Stimulated activated CD4-positive, alpha-beta T cell treated with anti-CD3 and anti-CD28 coated beads, TNF-alpha, amount 100 ng/mL, for 1 hour (primary cell): ENCODE measurements around the gene NTN3.

Experiments used
- DNase-seq, 3 donors: peaks; one replicate each; pipeline ENCODE4 v3.0.0-alpha.2; 2020; ENCODE audit warnings: low read depth in 3 of 3, low spot score in 1 of 3

Gene NTN3

DNA sequence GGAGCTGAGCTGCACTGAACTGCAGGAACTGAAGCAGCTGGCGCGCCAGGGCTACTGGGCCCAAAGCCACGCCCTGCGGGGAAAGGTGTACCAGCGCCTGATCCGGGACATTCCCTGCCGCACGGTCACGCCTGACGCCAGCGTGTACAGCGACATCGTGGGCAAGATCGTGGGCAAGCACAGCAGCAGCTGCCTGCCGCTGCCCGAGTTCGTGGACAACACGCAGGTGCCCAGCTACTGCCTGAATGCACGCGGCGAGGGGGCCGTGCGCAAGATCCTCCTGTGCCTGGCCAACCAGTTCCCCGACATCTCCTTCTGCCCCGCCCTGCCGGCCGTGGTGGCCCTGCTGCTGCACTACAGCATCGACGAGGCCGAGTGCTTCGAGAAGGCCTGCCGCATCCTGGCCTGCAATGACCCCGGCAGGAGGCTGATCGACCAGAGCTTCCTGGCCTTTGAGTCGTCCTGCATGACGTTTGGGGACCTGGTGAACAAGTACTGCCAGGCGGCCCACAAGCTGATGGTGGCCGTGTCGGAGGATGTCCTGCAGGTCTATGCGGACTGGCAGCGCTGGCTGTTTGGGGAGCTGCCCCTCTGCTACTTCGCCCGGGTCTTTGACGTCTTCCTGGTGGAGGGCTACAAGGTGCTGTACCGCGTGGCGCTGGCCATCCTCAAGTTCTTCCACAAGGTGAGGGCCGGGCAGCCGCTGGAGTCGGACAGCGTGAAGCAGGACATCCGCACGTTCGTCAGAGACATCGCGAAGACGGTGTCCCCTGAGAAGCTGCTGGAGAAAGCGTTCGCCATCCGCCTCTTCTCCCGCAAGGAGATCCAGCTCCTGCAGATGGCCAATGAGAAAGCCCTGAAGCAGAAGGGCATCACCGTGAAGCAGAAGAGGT is 25.4 kb downstream of the NTN3 start:
- DNase-seq: no peak

- DNase-seq: no peak
Observed at GRCh38 chr16:2497116-2497630, 26.1 kb downstream of the NTN3 start.

DNA sequence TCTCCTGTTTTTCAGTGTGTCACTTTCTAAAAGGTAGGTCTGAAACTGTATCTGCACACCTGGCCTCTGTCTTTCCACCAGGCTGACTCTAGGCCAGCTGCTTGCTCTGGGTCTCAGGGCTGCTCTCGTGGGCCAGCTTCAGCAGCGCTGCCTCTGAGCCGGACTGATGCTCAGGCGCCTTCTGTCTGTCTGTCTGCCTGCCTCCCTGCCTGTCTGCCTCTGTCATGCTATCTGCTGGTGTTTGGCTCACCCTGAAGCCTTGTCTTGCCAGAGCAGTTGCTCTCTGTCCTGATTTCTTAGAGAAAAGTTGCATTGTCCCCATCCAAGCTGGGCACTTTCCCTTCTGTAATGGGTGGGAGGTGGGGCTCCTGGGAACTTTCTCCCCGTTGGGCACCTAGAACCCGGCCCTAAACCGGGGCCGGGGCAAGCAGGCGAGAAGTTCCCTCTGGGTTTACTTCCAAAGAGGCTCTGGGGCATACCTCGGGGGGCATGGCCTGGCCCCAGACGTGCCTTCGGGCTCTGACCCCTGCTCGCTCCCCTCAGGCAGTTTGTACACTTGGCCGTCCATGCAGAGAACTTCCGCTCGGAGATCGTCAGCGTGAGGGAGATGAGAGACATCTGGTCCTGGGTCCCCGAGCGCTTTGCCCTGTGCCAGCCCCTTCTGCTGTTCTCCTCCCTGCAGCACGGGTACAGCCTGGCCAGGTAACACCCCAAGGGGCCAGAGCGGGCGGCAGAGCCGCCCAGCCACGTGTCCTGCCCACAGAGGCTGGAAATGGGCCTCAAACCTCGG is 26.8 kb downstream of the NTN3 start:
- DNase-seq: no peak

- DNase-seq: no peak
Observed at GRCh38 chr16:2498531-2499253, 27.6 kb downstream of the NTN3 start.

- DNase-seq: no peak
Observed at GRCh38 chr16:2499454-2499853, 28.4 kb downstream of the NTN3 start.

DNA sequence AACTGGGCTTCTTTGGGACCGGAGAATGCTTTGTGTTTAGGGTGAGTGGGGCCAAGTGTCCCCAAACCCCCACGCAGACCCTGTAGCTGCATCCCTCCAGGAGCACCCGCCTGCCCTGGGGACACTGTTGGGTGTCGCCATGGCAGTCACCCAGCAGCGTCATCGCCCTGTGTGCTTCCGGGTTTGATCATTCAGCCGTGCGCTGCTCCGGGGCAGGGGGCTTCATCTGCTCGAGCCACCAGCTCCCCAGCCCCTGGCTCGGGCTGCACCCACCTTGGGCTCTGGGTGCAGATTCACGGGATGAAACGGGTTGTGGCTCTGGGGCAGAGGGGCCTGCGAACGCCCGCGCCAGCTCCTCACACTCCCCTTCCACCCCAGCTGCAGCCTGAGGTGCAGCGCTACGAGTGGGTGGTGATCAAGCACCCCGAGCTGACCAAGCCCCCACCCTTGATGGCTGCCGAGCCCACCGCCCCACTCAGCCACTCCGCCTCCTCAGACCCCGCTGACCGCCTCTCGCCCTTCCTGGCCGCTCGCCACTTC is 28.9 kb downstream of the NTN3 start:
- DNase-seq: no peak

GRCh38 chr16:2500430-2500917 is 29.4 kb downstream of the NTN3 start:
- no peak for DNase-seq

- DNase-seq: peak; percentile 51 to 76 (median 67)
Observed at GRCh38 chr16:2500918-2501750, 30.0 kb downstream of the NTN3 start.

DNA sequence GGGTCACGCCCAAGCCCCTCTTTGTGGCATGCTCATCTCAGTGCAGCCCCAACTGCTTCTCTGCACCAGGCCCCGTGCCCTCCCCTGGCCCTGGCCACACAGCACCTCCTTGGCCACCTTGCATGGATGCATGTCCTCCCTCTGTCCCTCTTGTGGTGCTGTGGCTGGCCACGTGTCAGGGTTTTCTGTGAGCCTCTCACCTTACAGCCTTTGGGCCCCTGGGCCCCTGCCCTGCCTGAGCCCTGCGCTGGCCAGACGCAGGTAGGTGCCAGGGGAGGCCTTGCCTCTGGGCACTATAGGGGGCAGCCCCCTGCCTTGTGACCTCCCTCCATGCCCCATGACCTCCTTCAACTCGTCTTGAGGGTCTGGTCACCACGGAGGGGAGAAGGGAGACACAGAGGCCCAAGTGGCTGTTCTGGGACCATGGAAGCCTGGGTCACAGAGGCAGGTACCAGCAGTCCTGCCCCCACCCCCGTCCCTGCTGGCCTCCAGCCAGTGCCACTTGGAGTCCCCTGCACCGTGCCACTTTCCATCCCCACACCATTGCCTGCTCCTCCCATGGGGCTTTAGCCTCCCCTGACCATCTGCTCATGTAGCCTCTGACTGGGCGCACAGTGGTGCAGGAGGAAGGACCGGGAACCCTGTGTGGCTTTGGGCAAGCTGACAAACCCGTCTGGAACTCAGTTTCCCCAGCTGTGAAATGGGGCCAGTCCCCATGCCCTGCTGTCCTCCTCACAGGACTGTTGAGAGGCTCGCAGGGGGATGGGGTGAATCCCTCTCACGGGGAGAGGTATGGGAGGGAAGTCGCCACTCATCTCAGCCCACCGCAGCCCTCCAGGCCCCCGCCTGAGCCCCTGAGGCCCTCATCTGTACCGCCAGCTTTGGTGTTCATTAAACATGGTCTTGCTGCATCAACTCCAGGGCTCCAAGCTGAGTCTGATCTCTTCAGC is 31.1 kb downstream of the NTN3 start:
- DNase-seq: no peak

GRCh38 chr16:2505695-2506094 is 34.6 kb downstream of the NTN3 start:
- DNase-seq: no peak

DNA sequence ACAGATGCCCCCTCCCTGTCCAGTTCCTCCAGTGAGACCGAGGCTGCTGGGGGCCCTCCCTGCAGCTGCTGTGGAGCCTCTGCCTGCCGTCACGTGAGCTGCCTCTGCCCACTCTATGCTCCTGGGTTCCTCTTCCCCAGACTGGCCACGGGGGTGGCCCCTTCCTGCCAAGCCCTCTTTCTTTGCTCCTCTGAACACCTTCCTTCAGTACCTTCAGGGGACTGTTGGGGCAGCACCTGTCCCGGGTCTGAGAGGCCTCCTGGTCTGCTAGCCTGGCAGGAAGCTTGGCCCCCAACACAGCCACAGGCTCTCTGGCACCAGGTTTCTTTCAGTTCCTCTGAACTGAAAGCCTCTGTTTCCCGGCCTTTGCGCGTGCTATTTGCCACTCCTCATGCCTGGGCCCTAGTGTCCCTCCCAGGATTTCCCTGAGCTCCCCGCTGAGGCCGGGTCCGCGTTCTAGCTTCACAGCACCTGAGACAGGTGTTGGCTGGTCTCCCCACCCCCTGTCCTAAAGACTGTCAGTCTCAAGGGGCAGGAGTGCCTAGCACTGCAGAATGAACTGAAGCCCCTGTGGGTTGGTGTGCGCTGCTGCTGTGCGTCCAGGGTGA is 36.1 kb downstream of the NTN3 start:
- no peak for DNase-seq

GRCh38 chr16:2507665-2508064 is 36.6 kb downstream of the NTN3 start:
- DNase-seq: no peak

GRCh38 chr16:2508722-2509400 is 37.8 kb downstream of the NTN3 start:
- no peak for DNase-seq

GRCh38 chr16:2511128-2511800 is 40.2 kb downstream of the NTN3 start:
- no peak for DNase-seq

DNA sequence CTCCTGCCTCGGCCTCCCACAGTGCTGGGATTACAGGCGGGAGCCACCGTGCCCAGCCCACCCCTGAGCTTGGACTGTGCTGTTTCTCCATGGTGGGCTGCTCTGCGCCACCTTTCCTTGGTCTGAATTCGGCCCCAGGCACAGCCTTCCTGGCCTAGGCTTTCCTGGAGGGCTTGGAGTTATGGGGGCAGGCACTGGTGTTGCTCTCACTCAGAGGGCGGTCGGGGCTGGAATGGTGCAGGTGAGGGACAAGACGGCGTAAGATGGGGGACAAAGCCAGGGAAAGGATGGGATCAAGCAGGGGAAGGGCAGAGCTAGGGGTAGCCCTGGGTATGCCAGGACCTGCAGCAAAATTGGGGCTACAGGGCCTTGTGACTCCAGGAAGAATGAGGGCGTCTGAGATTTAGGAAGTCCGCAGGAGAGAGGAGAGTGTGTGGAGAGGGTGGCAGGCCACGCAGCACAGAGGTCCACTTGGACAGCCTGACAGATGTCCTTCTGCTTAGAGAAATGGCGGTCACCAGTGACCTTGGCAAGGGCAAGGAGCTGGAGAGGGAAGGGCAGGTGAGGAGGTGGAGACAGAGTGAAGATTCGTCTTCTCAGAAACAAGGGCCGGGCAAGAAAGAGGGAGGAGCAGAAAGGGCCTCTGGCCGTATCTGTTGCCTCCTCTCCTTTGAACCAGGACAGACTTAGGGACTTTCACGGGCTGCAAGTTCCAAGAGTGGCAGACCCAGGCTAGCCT is 41.1 kb downstream of the NTN3 start:
- DNase-seq: no peak

GRCh38 chr16:2512735-2513404 is 41.8 kb downstream of the NTN3 start:
- no peak for DNase-seq
